A549 (cell line): ENCODE measurements around the gene KLHL36. TPM values are rescaled to one million over a fixed set of nuclear protein-coding genes. Genes with fewer than 3 reads are reported as not detected.

Experiments used
- ATAC-seq, 2 experiments: fragments of 200-7000 bp in 1 of 2; fragments of >200 bp in 1 of 2; cut with Nextera tagmentation in 1 of 2; cut with Tn5 transposase in 1 of 2; 3 replicates each; pipeline versions ENCODE4 v1.8.0 to v1.9.1; 2018 to 2020; ENCODE audit warnings: mild to moderate bottlenecking in 1 of 2, moderate library complexity in 1 of 2
- CTCF ChIA-PET: fragments of 300-600 bp; sonication (Branson Sonifier 250); formaldehyde crosslinking; extraction: SDS; loops from one replicate; lab custom pipeline; 2021; ENCODE audit warnings: antibody characterized with exemption, inconsistent platforms; lab: Yijun Ruan, JAX
- POLR2A ChIA-PET: fragments of 350-600 bp; formaldehyde crosslinking; extraction: SDS; loops from one replicate; lab custom pipeline; 2021; ENCODE audit warnings: antibody characterized with exemption, inconsistent platforms; lab: Yijun Ruan, JAX
- DNase-seq, 2 experiments: peaks; one replicate each; pipeline versions ENCODE4 v3.0.0 to v3.0.0-alpha.2; 2011 to 2016; ENCODE audit warnings: low read depth in 1 of 2, low spot score in 1 of 2
- FAIRE-seq: peaks from 2 replicates; lab custom pipeline; 2011; peaks lifted over from hg19 to GRCh38; lab: Jason Lieb, UNC
- H3K27ac ChIP-seq, 2 experiments: fragments of >200 bp; sonication (Bioruptor Twin); formaldehyde crosslinking; 3 replicates each; pipeline ENCODE4 v1.5.1; 2016 to 2017
- H3K4me1 ChIP-seq: fragments of >200 bp; sonication (Bioruptor Twin); formaldehyde crosslinking; 3 replicates; pipeline ENCODE4 v1.6.1; 2016
- H3K4me2 ChIP-seq: fragments of >200 bp; sonication (Bioruptor Twin); formaldehyde crosslinking; 3 replicates; pipeline ENCODE4 v1.6.1; 2016
- H3K4me3 ChIP-seq: fragments of >200 bp; sonication (Bioruptor Twin); formaldehyde crosslinking; 3 replicates; pipeline ENCODE4 v1.5.1; 2016
- H3K9me3 ChIP-seq: fragments of >200 bp; sonication (Bioruptor Twin); formaldehyde crosslinking; 3 replicates; pipeline ENCODE4 v1.6.1; 2016
- CHD2 ChIP-seq: fragments of 150-350 bp; IDR thresholded peaks from 2 replicates; pipeline ENCODE4 v1.6.1; 2014; ENCODE audit warnings: low read length; ENCODE audit not compliant: partially characterized antibody
- CTCF ChIP-seq: fragments of >200 bp; sonication (Bioruptor Twin); formaldehyde crosslinking; IDR thresholded peaks from 3 replicates; pipeline ENCODE4 v1.5.1; 2016
- EHMT2 ChIP-seq: fragments of 200-600 bp; sonication (generic); IDR thresholded peaks from 2 replicates; pipeline ENCODE4 v1.6.1; 2016; ENCODE audit warnings: antibody characterized with exemption, low read depth, mild to moderate bottlenecking, moderate library complexity
- FOSL2 ChIP-seq, 2 experiments: fragments of 450-650 bp in 1 of 2; fragments of >200 bp in 1 of 2; sonication (Bioruptor Twin) in 1 of 2; formaldehyde crosslinking; IDR thresholded peaks; 2 replicates each; pipeline versions ENCODE4 v1.5.0 to v1.6.1; 2016 to 2020; ENCODE audit warnings: mild to moderate bottlenecking in 1 of 2, moderate library complexity in 1 of 2
- GATA3 ChIP-seq: IDR thresholded peaks from 2 replicates; pipeline ENCODE4 v1.6.1; 2012; ENCODE audit warnings: borderline replicate concordance
- HDAC2 ChIP-seq: fragments of 200-600 bp; sonication (generic); IDR thresholded peaks from 2 replicates; pipeline ENCODE4 v1.6.1; 2016
- HMGXB4 ChIP-seq: fragments of 250-450 bp; sonication (Bioruptor Pico); IDR thresholded peaks from 2 replicates; pipeline ENCODE4 v1.5.0; 2021; ENCODE audit warnings: mild to moderate bottlenecking, moderate library complexity, borderline replicate concordance
- HOXB13 ChIP-seq: fragments of 250-450 bp; sonication (Bioruptor Pico); IDR thresholded peaks from 2 replicates; pipeline ENCODE4 v1.5.0; 2020; ENCODE audit warnings: low read depth, mild to moderate bottlenecking, moderate library complexity
- HOXB5 ChIP-seq: fragments of 250-450 bp; sonication (Bioruptor Pico); IDR thresholded peaks from 2 replicates; pipeline ENCODE4 v1.5.0; 2020; ENCODE audit warnings: mild to moderate bottlenecking, moderate library complexity
- JUNB ChIP-seq: fragments of >200 bp; sonication (Bioruptor Twin); formaldehyde crosslinking; IDR thresholded peaks from 2 replicates; pipeline ENCODE4 v1.6.1; 2016
- MAFK ChIP-seq: fragments of 450-650 bp; IDR thresholded peaks from 2 replicates; pipeline ENCODE4 v1.6.1; 2014; ENCODE audit not compliant: partially characterized antibody
- MAX ChIP-seq: IDR thresholded peaks from 2 replicates; pipeline ENCODE4 v1.6.1; 2012
- MAZ ChIP-seq: fragments of 150-350 bp; IDR thresholded peaks from 2 replicates; pipeline ENCODE4 v1.6.1; 2014; ENCODE audit warnings: antibody characterized with exemption, low read depth, low read length, borderline replicate concordance
- NFE2L2 ChIP-seq: fragments of 150-350 bp; conservative IDR thresholded peaks from 2 replicates; pipeline ENCODE4 v1.6.1; 2014; ENCODE audit warnings: low read length
- NPAS2 ChIP-seq: fragments of 250-450 bp; sonication (Bioruptor Pico); IDR thresholded peaks from 2 replicates; pipeline ENCODE4 v1.8.0; 2022; ENCODE audit warnings: mild to moderate bottlenecking, moderate library complexity, borderline replicate concordance
- PHF8 ChIP-seq: fragments of 200-600 bp; sonication (generic); IDR thresholded peaks from 2 replicates; pipeline ENCODE4 v1.6.1; 2016; ENCODE audit warnings: low read depth, mild to moderate bottlenecking, antibody characterized with exemption, moderate library complexity, borderline replicate concordance
- POLR2AphosphoS2 ChIP-seq: conservative IDR thresholded peaks from 2 replicates; pipeline ENCODE4 v1.6.1; 2012; ENCODE audit warnings: low read length, improper control_type of control experiment, inconsistent platforms
- RARB ChIP-seq: fragments of 250-450 bp; sonication (Bioruptor Pico); IDR thresholded peaks from 2 replicates; pipeline ENCODE4 v1.8.0; 2021; ENCODE audit warnings: mild to moderate bottlenecking, moderate library complexity
- RNF2 ChIP-seq: fragments of 200-600 bp; sonication (generic); IDR thresholded peaks from 2 replicates; pipeline ENCODE4 v1.6.1; 2016; ENCODE audit warnings: low read depth, mild to moderate bottlenecking, antibody characterized with exemption, moderate library complexity, borderline replicate concordance
- WGBS: methylation state at CpG from one replicate; pipeline ENCODE4 v1.1.6; 2017; ENCODE audit errors: missing lambda C conversion rate; 5-methylcytosine and 5-hydroxymethylcytosine counted together
- polyA plus RNA-seq, 4 experiments: library from polyadenylated mRNA; depleted of rRNA in 3 of 4; stranded (reverse); fragments of >200 nt; fragmentation: RNase III in 1 of 4; extraction: RNeasy Plus Mini Kit Qiagen cat#74134 plus additional on column Dnase treatment in 1 of 4; gene quantifications; 2 replicates in 3 of 4; 3 replicates in 1 of 4; pipeline ENCODE4 v1.2.3, GENCODE V29; 2011 to 2017

Gene KLHL36
- polyA plus RNA-seq, 2 of the 4 experiments (the other 2 are of a cell fraction) = 20.0 to 21.0 TPM

- ChIA-PET POLR2A (no interaction called here), CTCF (interaction anchor here (0.5 to 2.4 kb wide), 6 partner anchors 19 to 136 kb away, joined by 3 to 7 read pairs (median 6); no protein-coding TSS in a partner anchor)
- WGBS = 80% methylated on average over 6 of the region's 6 CpGs
- no peak overlapping the region for H3K4me3 ChIP-seq
- H3K9me3 ChIP-seq = no peaks in the 10 kb centered on the region
- no peak overlapping the region for H3K4me2 ChIP-seq
- ATAC-seq (no peak), FAIRE-seq (no peak), DNase-seq (no peak)
- no peaks in the 10 kb centered on the region for H3K4me1 ChIP-seq
- no peak overlapping the region for H3K27ac ChIP-seq
- TF ChIP-seq HOXB5 (CRISPR knock-in tag) = no peak
- TF ChIP-seq NPAS2 = no peak
- no peak for TF ChIP-seq EHMT2
- no peak for TF ChIP-seq FOSL2 (IDR thresholded peaks at IDR 0.05)
- no peak for TF ChIP-seq FOSL2 (CRISPR knock-in tag; IDR thresholded peaks at IDR 0.05)
- TF ChIP-seq HOXB13 (CRISPR knock-in tag) = no peak
- no peak for TF ChIP-seq POLR2AphosphoS2
- no peak for TF ChIP-seq JUNB
- TF ChIP-seq CHD2 = no peak
- TF ChIP-seq PHF8 = no peak
- no peak for TF ChIP-seq HDAC2
- no peak for TF ChIP-seq RNF2
- TF ChIP-seq NFE2L2 = no peak
- TF ChIP-seq RARB = no peak
- no peak for TF ChIP-seq GATA3
Observed at GRCh38 chr16:84641643-84642358, 6.5 kb upstream of the KLHL36 start.

- ChIA-PET CTCF (interaction anchor here (0.9 to 3.8 kb wide), 6 partner anchors 21 to 137 kb away, joined by 3 to 21 read pairs (median 6); no protein-coding TSS in a partner anchor), POLR2A (no interaction called here)
- 75% methylated on average over 8 of the region's 8 CpGs for WGBS
- Histone ChIP-seq H3K9me3 (no peaks in the 10 kb centered on the region), H3K4me2 (no peak overlapping the region), H3K27ac (0 out of 6 replicates have a peak overlapping the region, but pooled peaks of 1 of the 2 experiments have one; percentile 7), H3K4me3 (no peak overlapping the region), H3K4me1 (peaks cover 3% of the 10 kb centered on the region; the same call in 1 of the 3 replicates)
- DNase-seq (no peak), ATAC-seq (no peak), FAIRE-seq (no peak)
- TF ChIP-seq MAZ = no peak
- no peak for TF ChIP-seq PHF8
- no peak for TF ChIP-seq HMGXB4
- no peak for TF ChIP-seq MAX
Observed at GRCh38 chr16:84643180-84643583, 5.1 kb upstream of the KLHL36 start.

GRCh38 chr16:84643674-84644073 lies 4.6 kb upstream of the KLHL36 start:
- H3K9me3 ChIP-seq = no peaks in the 10 kb centered on the region
- ATAC-seq (no peak), DNase-seq (no peak), FAIRE-seq (no peak)
- ChIA-PET POLR2A (no interaction called here), CTCF (interaction anchor here (0.8 to 3.8 kb wide), 6 partner anchors 21 to 138 kb away, joined by 3 to 21 read pairs (median 6); no protein-coding TSS in a partner anchor)
- peaks cover 3% of the 10 kb centered on the region; the same call in 1 of the 3 replicates for H3K4me1 ChIP-seq
- no peak overlapping the region for H3K27ac ChIP-seq
- no peak overlapping the region for H3K4me2 ChIP-seq
- TF ChIP-seq FOSL2 (IDR thresholded peaks at IDR 0.05) = no peak
- TF ChIP-seq FOSL2 (CRISPR knock-in tag; IDR thresholded peaks at IDR 0.05) = peak; percentile 18; the same call in 1 of the 2 replicates
- TF ChIP-seq MAFK = no peak
- no peak for TF ChIP-seq CTCF
- WGBS = 87% methylated on average over 4 of the region's 4 CpGs
- no peak overlapping the region for H3K4me3 ChIP-seq
